Activated CD8-positive, alpha-beta T cell treated with anti-CD3 and anti-CD28 coated beads for 36 hours (primary cell): ENCODE measurements around the gene FBXL17. TPM values are rescaled to one million over a fixed set of nuclear protein-coding genes. Genes with fewer than 3 reads are reported as not detected.

Experiments
- ATAC-seq: fragments of 200-7000 bp; cut with Tn5 transposase; one replicate; pipeline ENCODE4 v1.10.0; 2021; ENCODE audit warnings: mild to moderate bottlenecking, moderate library complexity
- CTCF ChIA-PET: fragments of 350-600 bp; sonication (Branson Sonifier 250); formaldehyde crosslinking; loops from one replicate; lab custom pipeline; 2021; ENCODE audit warnings: antibody characterized with exemption; lab: Charles Lee
- POLR2A ChIA-PET: fragments of 350-600 bp; sonication (Branson Sonifier 250); formaldehyde crosslinking; loops from one replicate; lab custom pipeline; 2021; ENCODE audit warnings: antibody characterized with exemption; lab: Charles Lee
- DNase-seq: peaks from one replicate; pipeline ENCODE4 v3.0.0-alpha.2; 2020
- H3K27ac Mint-ChIP-seq: one replicate; pipeline ENCODE4 v1.8.0; 2021; ENCODE audit warnings: mild to moderate bottlenecking, mixed read lengths
- H3K27me3 Mint-ChIP-seq: one replicate; pipeline ENCODE4 v1.8.0; 2021; ENCODE audit warnings: mixed read lengths
- H3K36me3 Mint-ChIP-seq: one replicate; pipeline ENCODE4 v1.8.0; 2021; ENCODE audit warnings: low read depth, mixed read lengths
- H3K4me1 Mint-ChIP-seq: one replicate; pipeline ENCODE4 v1.8.0; 2021; ENCODE audit warnings: low read depth, mixed read lengths
- H3K4me3 Mint-ChIP-seq: one replicate; pipeline ENCODE4 v1.8.0; 2021; ENCODE audit warnings: mild to moderate bottlenecking, moderate library complexity, mixed read lengths
- H3K9me3 Mint-ChIP-seq: one replicate; pipeline ENCODE4 v1.8.0; 2021; ENCODE audit warnings: mixed read lengths
- CTCF ChIP-seq: fragments of 200-600 bp; IDR thresholded peaks from one replicate; pipeline ENCODE4 v1.8.0; 2022; ENCODE audit warnings: antibody characterized with exemption, mild to moderate bottlenecking
- intact Hi-C: fragments of 100-400 bp; cut with micrococcal nuclease; formaldehyde crosslinking; loops from one replicate; pipeline ENCODE4 v1.10.0; 2022
- total RNA-seq, 2 experiments: library from RNA; stranded (reverse); gene quantifications; one replicate each; pipeline ENCODE4 v1.2.3, GENCODE V29; 2021

The FBXL17 gene
- total RNA-seq, 2 experiments from 2014 or later: 3.0 to 5.3 TPM

GRCh38 chr5:108046955-108047670, 334.8 kb downstream of the FBXL17 start:
- H3K4me1 Mint-ChIP-seq: no peaks in the 10 kb centered on the region
- ChIA-PET CTCF (no interaction called here), POLR2A (no interaction called here)
- no peak for ATAC-seq
- intact Hi-C loops: no loop called here
- H3K36me3 Mint-ChIP-seq: peaks cover 22% of the 10 kb centered on the region
- H3K4me3 Mint-ChIP-seq: no peak overlapping the region
- H3K9me3 Mint-ChIP-seq: peaks cover 10% of the 10 kb centered on the region
- no peak overlapping the region for H3K27ac Mint-ChIP-seq
- no peak for TF ChIP-seq CTCF
- H3K27me3 Mint-ChIP-seq: no peaks in the 10 kb centered on the region
- DNase-seq: no peak

GRCh38 chr5:108036482-108036881, 345.4 kb downstream of the FBXL17 start:
- intact Hi-C loops: no loop called here
- POLR2A ChIA-PET: no interaction called here
- DNase-seq: no peak
- no peaks in the 10 kb centered on the region for H3K27me3 Mint-ChIP-seq
- CTCF ChIA-PET: no interaction called here
- no peak for ATAC-seq
- no peak for TF ChIP-seq CTCF
- H3K27ac Mint-ChIP-seq: no peak overlapping the region
- H3K4me1 Mint-ChIP-seq: no peaks in the 10 kb centered on the region
- no peak overlapping the region for H3K4me3 Mint-ChIP-seq
- no peaks in the 10 kb centered on the region for H3K9me3 Mint-ChIP-seq
- peaks cover 2% of the 10 kb centered on the region for H3K36me3 Mint-ChIP-seq

GRCh38 chr5:108028883-108029282, 353.0 kb downstream of the FBXL17 start:
- no peaks in the 10 kb centered on the region for H3K36me3 Mint-ChIP-seq
- ChIA-PET CTCF (interaction anchor here (0.6 kb wide), 1 partner anchor 138 kb away, joined by 3 read pairs; no protein-coding TSS in a partner anchor), POLR2A (interaction anchor here (0.7 kb wide), 1 partner anchor 376 kb away, joined by 3 read pairs; no protein-coding TSS in a partner anchor)
- no peak for DNase-seq
- no peaks in the 10 kb centered on the region for H3K4me1 Mint-ChIP-seq
- no peak overlapping the region for H3K27ac Mint-ChIP-seq
- no peak overlapping the region for H3K4me3 Mint-ChIP-seq
- H3K27me3 Mint-ChIP-seq: no peaks in the 10 kb centered on the region
- intact Hi-C loops: no loop called here
- no peaks in the 10 kb centered on the region for H3K9me3 Mint-ChIP-seq
- no peak for TF ChIP-seq CTCF
- no peak for ATAC-seq

- CTCF ChIA-PET: no interaction called here
- no peak for TF ChIP-seq CTCF
- Mint-ChIP-seq H3K4me3 (no peak overlapping the region), H3K27me3 (no peaks in the 10 kb centered on the region), H3K27ac (no peak overlapping the region), H3K4me1 (no peaks in the 10 kb centered on the region), H3K36me3 (no peaks in the 10 kb centered on the region), H3K9me3 (no peaks in the 10 kb centered on the region)
- ATAC-seq (no peak), DNase-seq (no peak)
- intact Hi-C loops: no loop called here
- POLR2A ChIA-PET: interaction anchor here (0.7 kb wide), 1 partner anchor 377 kb away, joined by 3 read pairs; no protein-coding TSS in a partner anchor
Observed at GRCh38 chr5:108028412-108028811, 353.5 kb downstream of the FBXL17 start.

GRCh38 chr5:108025957-108026356, 355.9 kb downstream of the FBXL17 start:
- intact Hi-C loops: no loop called here
- H3K27ac Mint-ChIP-seq: no peak overlapping the region
- no peaks in the 10 kb centered on the region for H3K36me3 Mint-ChIP-seq
- no peak for ATAC-seq
- no peaks in the 10 kb centered on the region for H3K4me1 Mint-ChIP-seq
- H3K9me3 Mint-ChIP-seq: no peaks in the 10 kb centered on the region
- DNase-seq: no peak
- ChIA-PET POLR2A (no interaction called here), CTCF (interaction anchor here (0.8 kb wide), 1 partner anchor 16 kb away, joined by 3 read pairs; no protein-coding TSS in a partner anchor)
- no peak overlapping the region for H3K4me3 Mint-ChIP-seq
- TF ChIP-seq CTCF: no peak
- H3K27me3 Mint-ChIP-seq: no peaks in the 10 kb centered on the region
